PC-3 (cell line): ENCODE measurements around the gene AGPAT3. TPM values are rescaled to one million over a fixed set of nuclear protein-coding genes. Genes with fewer than 3 reads are reported as not detected.

Source experiments
- ATAC-seq: fragments of 200-7000 bp; cut with Tn5 transposase; 2 replicates; pipeline ENCODE4 v1.9.1; 2020; ENCODE audit warnings: mild to moderate bottlenecking, moderate library complexity
- BruUV-seq: library from RNA; stranded (reverse); fragments of 400-500 nt; replicated peaks from 2 replicates; lab custom pipeline; 2021; lab: Mats Ljungman, UMichigan
- CTCF ChIA-PET: fragments of 300-600 bp; sonication (Branson Sonifier 250); formaldehyde crosslinking; loops from one replicate; lab custom pipeline; 2022; ENCODE audit warnings: antibody characterized with exemption; lab: Charles Lee
- POLR2A ChIA-PET: fragments of 300-600 bp; sonication (Branson Sonifier 250); formaldehyde crosslinking; loops from one replicate; lab custom pipeline; 2022; ENCODE audit warnings: antibody characterized with exemption; ENCODE audit not compliant: unreplicated experiment; lab: Charles Lee
- DNase-seq: peaks from one replicate; pipeline ENCODE4 v3.0.0-alpha.2; 2015
- H2AFZ ChIP-seq: fragments of 300-600 bp; sonication (generic); 2 replicates; pipeline ENCODE4 v1.6.0; 2016; ENCODE audit warnings: antibody characterized with exemption, low read length
- H3F3A ChIP-seq: fragments of 300-600 bp; sonication (generic); one replicate; pipeline ENCODE4 v1.6.0; 2017; ENCODE audit warnings: antibody characterized with exemption, low read length, control low read depth, mild to moderate bottlenecking; ENCODE audit not compliant: unreplicated experiment
- H3K27ac ChIP-seq: fragments of 300-600 bp; sonication (generic); 2 replicates; pipeline ENCODE4 v1.5.1; 2016; ENCODE audit warnings: mild to moderate bottlenecking, low read length
- H3K27me3 ChIP-seq: fragments of 300-600 bp; sonication (generic); 2 replicates; pipeline ENCODE4 v1.6.1; 2016; ENCODE audit warnings: low read length, mixed read lengths
- H3K36me3 ChIP-seq: fragments of 300-600 bp; sonication (generic); 2 replicates; pipeline ENCODE4 v1.6.1; 2016; ENCODE audit warnings: low read depth, mixed run types, low read length, mixed read lengths
- H3K4me1 ChIP-seq: fragments of 300-600 bp; sonication (generic); 2 replicates; pipeline ENCODE4 v1.5.1; 2016; ENCODE audit warnings: low read length; ENCODE audit not compliant: insufficient read depth
- H3K4me2 ChIP-seq: fragments of 300-600 bp; sonication (generic); 2 replicates; pipeline ENCODE4 v1.6.0; 2016; ENCODE audit warnings: low read length
- H3K4me3 ChIP-seq: fragments of 300-600 bp; sonication (generic); 2 replicates; pipeline ENCODE4 v1.5.1; 2016; ENCODE audit warnings: mild to moderate bottlenecking, low read length, mixed read lengths
- H3K79me2 ChIP-seq: fragments of 300-600 bp; sonication (generic); 2 replicates; pipeline ENCODE4 v1.6.1; 2017; ENCODE audit warnings: low read length, mixed read lengths
- H3K9ac ChIP-seq: fragments of 300-600 bp; sonication (generic); 2 replicates; pipeline ENCODE4 v1.6.0; 2016; ENCODE audit warnings: mild to moderate bottlenecking, low read length
- H3K9me2 ChIP-seq: fragments of 300-600 bp; sonication (generic); replicated peaks from 2 replicates; pipeline ENCODE4 v1.6.1; 2016; ENCODE audit warnings: mixed run types, low read length, mixed read lengths
- H3K9me3 ChIP-seq: fragments of 300-600 bp; sonication (generic); 2 replicates; pipeline ENCODE4 v1.6.1; 2016; ENCODE audit warnings: low read length, mixed read lengths
- H4K20me1 ChIP-seq: fragments of 300-600 bp; sonication (generic); 2 replicates; pipeline ENCODE4 v1.6.1; 2016; ENCODE audit warnings: low read length, mixed read lengths
- EZH2 ChIP-seq: fragments of 300-600 bp; sonication (generic); IDR thresholded peaks from one replicate; pipeline ENCODE4 v1.6.1; 2017; ENCODE audit warnings: antibody characterized with exemption, mild to moderate bottlenecking, low read length; ENCODE audit not compliant: unreplicated experiment
- EZH2phosphoT487 ChIP-seq: fragments of 300-600 bp; sonication (generic); IDR thresholded peaks from 2 replicates; pipeline ENCODE4 v1.6.1; 2018; ENCODE audit warnings: mild to moderate bottlenecking, antibody characterized with exemption, low read length, borderline replicate concordance
- intact Hi-C: fragments of 100-400 bp; cut with micrococcal nuclease; formaldehyde crosslinking; loops from 2 replicates; pipeline ENCODE4 v1.9.0; 2023
- total RNA-seq: library from RNA; depleted of rRNA; stranded (reverse); fragments of >200 nt; gene quantifications from 2 replicates; pipeline ENCODE4 v1.2.3, GENCODE V29; 2014
- TF ChIP-seq, protein P1 (sequence below): fragments of 300-600 bp; sonication (generic); conservative IDR thresholded peaks from 2 replicates; pipeline ENCODE4 v1.5.1; 2017; ENCODE audit warnings: antibody characterized with exemption, low read depth, mild to moderate bottlenecking, low read length

The AGPAT3 gene
- total RNA-seq, 1 experiment from 2014 or later, result 76.1 TPM

DNA sequence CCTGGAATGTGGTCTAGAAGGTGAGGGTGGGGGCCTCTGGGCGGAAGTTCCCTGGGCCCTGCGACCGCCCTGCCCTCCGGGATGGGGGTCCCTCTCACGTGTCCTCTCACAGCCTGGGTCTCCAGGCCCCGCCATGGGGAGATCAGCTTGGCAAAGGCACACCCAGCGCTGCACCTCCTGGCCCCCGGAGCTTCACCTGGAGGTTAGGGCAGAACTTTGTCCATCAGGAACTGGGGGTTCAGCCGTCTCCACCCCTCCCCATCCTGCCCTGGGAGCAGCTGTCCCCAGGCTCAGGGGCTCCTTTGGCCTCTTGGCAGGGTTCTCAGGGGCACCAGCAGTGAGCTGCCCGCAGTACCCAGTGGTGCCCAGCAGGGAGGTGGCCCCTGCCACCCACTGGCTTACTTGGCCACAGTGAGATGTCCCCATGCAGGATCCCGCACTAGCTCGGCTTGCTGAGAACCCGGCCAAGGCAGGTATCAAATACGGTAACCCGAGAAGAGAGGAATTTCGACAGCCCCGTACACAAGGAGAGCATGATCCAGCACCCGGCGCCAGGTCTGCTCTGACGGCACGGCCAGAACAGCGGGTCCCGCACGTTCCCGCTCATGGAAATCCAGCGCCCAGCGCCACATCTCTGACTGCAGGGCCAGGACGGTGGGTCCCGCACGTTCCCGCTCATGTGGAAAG, 38.9 kb upstream of the AGPAT3 start:
- Histone ChIP-seq H3K4me2 (peak overlapping the region; percentile 62), H3F3A (no peaks in the 10 kb centered on the region), H3K27ac (no peak overlapping the region), H3K9ac (no peak overlapping the region), H4K20me1 (no peaks in the 10 kb centered on the region), H3K9me2 (no peaks in the 10 kb centered on the region), H3K27me3 (no peaks in the 10 kb centered on the region), H3K9me3 (no peaks in the 10 kb centered on the region), H2AFZ (no peak overlapping the region), H3K4me3 (no peak overlapping the region), H3K79me2 (no peaks in the 10 kb centered on the region), H3K36me3 (no peaks in the 10 kb centered on the region), H3K4me1 (peaks cover 6% of the 10 kb centered on the region)
- no TSS peak for BruUV-seq
- TF ChIP-seq, protein P1, sequence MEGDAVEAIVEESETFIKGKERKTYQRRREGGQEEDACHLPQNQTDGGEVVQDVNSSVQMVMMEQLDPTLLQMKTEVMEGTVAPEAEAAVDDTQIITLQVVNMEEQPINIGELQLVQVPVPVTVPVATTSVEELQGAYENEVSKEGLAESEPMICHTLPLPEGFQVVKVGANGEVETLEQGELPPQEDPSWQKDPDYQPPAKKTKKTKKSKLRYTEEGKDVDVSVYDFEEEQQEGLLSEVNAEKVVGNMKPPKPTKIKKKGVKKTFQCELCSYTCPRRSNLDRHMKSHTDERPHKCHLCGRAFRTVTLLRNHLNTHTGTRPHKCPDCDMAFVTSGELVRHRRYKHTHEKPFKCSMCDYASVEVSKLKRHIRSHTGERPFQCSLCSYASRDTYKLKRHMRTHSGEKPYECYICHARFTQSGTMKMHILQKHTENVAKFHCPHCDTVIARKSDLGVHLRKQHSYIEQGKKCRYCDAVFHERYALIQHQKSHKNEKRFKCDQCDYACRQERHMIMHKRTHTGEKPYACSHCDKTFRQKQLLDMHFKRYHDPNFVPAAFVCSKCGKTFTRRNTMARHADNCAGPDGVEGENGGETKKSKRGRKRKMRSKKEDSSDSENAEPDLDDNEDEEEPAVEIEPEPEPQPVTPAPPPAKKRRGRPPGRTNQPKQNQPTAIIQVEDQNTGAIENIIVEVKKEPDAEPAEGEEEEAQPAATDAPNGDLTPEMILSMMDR, result peak; percentile 45
- TF ChIP-seq EZH2 (no peak), EZH2phosphoT487 (no peak)
- DNase-seq (peak; percentile 43), ATAC-seq (peak; percentile 41)
- ChIA-PET POLR2A (no interaction called here), CTCF (interaction anchor here (0.7 to 1.5 kb wide), 2 partner anchors 58 to 149 kb away, joined by 3 to 4 read pairs; no protein-coding TSS in a partner anchor)
- intact Hi-C loops, result no loop called here

- Histone ChIP-seq H3F3A (no peaks in the 10 kb centered on the region), H3K27ac (no peak overlapping the region), H3K4me3 (no peak overlapping the region), H3K9me2 (no peaks in the 10 kb centered on the region), H3K4me1 (peaks cover 6% of the 10 kb centered on the region), H3K4me2 (peak overlapping the region; percentile 62), H3K36me3 (no peaks in the 10 kb centered on the region), H3K79me2 (no peaks in the 10 kb centered on the region), H4K20me1 (no peaks in the 10 kb centered on the region), H3K9me3 (no peaks in the 10 kb centered on the region), H3K9ac (no peak overlapping the region), H2AFZ (peak overlapping the region; percentile 28; the same call in 1 of the 2 replicates), H3K27me3 (no peaks in the 10 kb centered on the region)
- CTCF ChIA-PET, result interaction anchor here (0.7 to 1.5 kb wide), 2 partner anchors 57 to 149 kb away, joined by 3 to 4 read pairs; no protein-coding TSS in a partner anchor
- no TSS peak for BruUV-seq
- TF ChIP-seq EZH2 (no peak), EZH2phosphoT487 (no peak)
- TF ChIP-seq, protein P1, result no peak
- no peak for ATAC-seq
- no peak for DNase-seq
- POLR2A ChIA-PET, result no interaction called here
- intact Hi-C loops, result no loop called here
Observed at GRCh38 chr21:43826623-43826974, 38.4 kb upstream of the AGPAT3 start.
